HepG2 (cell line): ENCODE results near the gene RIPK1. TPM values are rescaled to one million over a fixed set of nuclear protein-coding genes. Genes with fewer than 3 reads are reported as not detected.
A peak's percentile ranks its signal among the peaks of the same experiment; 100 is the strongest.

Source experiments
- BRD4 ChIP-seq: sonication (generic); formaldehyde crosslinking; IDR thresholded peaks from 2 replicates; pipeline ENCODE4 v1.4.0; 2020; ENCODE audit warnings: missing genetic modification reagents
- DPF2 ChIP-seq: sonication (generic); formaldehyde crosslinking; IDR thresholded peaks from 2 replicates; pipeline ENCODE4 v1.4.0; 2020; ENCODE audit warnings: mild to moderate bottlenecking, low read depth, missing genetic modification reagents, borderline replicate concordance
- KDM3A ChIP-seq: IDR thresholded peaks from 2 replicates; pipeline ENCODE4 v1.6.1; 2018; ENCODE audit warnings: low read depth, missing compliant biosample characterization
- NFKBIZ ChIP-seq: IDR thresholded peaks from 2 replicates; pipeline ENCODE4 v1.6.1; 2018; ENCODE audit warnings: missing genetic modification reagents, missing compliant biosample characterization
- RERE ChIP-seq: IDR thresholded peaks from 2 replicates; pipeline ENCODE4 v1.6.1; 2016; ENCODE audit warnings: low read depth, missing genetic modification reagents, missing compliant biosample characterization
- SP2 ChIP-seq: sonication (generic); formaldehyde crosslinking; IDR thresholded peaks from 2 replicates; pipeline ENCODE4 v1.5.1; 2020; ENCODE audit warnings: mild to moderate bottlenecking, missing genetic modification reagents
- THRA ChIP-seq: sonication (generic); formaldehyde crosslinking; IDR thresholded peaks from 2 replicates; pipeline ENCODE4 v1.4.0; 2020; ENCODE audit warnings: missing genetic modification reagents, borderline replicate concordance
- ZNF354B ChIP-seq: sonication (generic); formaldehyde crosslinking; IDR thresholded peaks from 2 replicates; pipeline ENCODE4 v1.8.0; 2022; ENCODE audit warnings: mild to moderate bottlenecking, missing genetic modification reagents
- ZNF567 ChIP-seq: sonication (generic); formaldehyde crosslinking; IDR thresholded peaks from 2 replicates; pipeline ENCODE4 v1.8.1; 2023; ENCODE audit warnings: mild to moderate bottlenecking, missing genetic modification reagents, borderline replicate concordance
- ZNF644 ChIP-seq: IDR thresholded peaks from 2 replicates; pipeline ENCODE4 v1.6.1; 2016; ENCODE audit warnings: low read depth
- ZNF75D ChIP-seq: sonication (generic); formaldehyde crosslinking; IDR thresholded peaks from 2 replicates; pipeline ENCODE4 v1.8.1; 2023; ENCODE audit warnings: missing genetic modification reagents, mild to moderate bottlenecking, borderline replicate concordance
- ZNF879 ChIP-seq: sonication (generic); formaldehyde crosslinking; IDR thresholded peaks from 2 replicates; pipeline ENCODE4 v1.8.1; 2023; ENCODE audit warnings: missing genetic modification reagents
- ZSCAN29 ChIP-seq: sonication (generic); formaldehyde crosslinking; conservative IDR thresholded peaks from 2 replicates; pipeline ENCODE4 v1.4.0; 2020; ENCODE audit warnings: mild to moderate bottlenecking, missing genetic modification reagents
- polyA plus RNA-seq, 8 experiments: library from polyadenylated mRNA; depleted of rRNA in 3 of 8; stranded (reverse) in 7 of 8; unstranded in 1 of 8; fragments of >200 nt; fragmentation: Illumina TruSeq in 4 of 8; extraction: Trizol in 4 of 8; gene quantifications; 2 replicates each; pipeline versions ENCODE4 v1.2.1 to v1.2.3, GENCODE V29; 2011 to 2016; ENCODE audit warnings: low read depth in 4 of 8, missing spikeins in 1 of 8, mixed read lengths in 1 of 8; ENCODE audit not compliant: insufficient read depth in 1 of 8
- total RNA-seq, 5 experiments: library from RNA; depleted of rRNA; stranded (reverse); fragments of >200 nt; fragmentation: Illumina TruSeq; extraction: Trizol; gene quantifications; 2 replicates each; pipeline ENCODE4 v1.2.3, GENCODE V29; 2016; ENCODE audit warnings: low read depth in 1 of 5
- TF ChIP-seq, protein P1 (sequence below), 2 experiments: IDR thresholded peaks; 2 replicates each; pipeline ENCODE4 v1.6.1; 2011 to 2012; ENCODE audit warnings: low read length in 2 of 2, borderline replicate concordance in 1 of 2, low read depth in 1 of 2, mild to moderate bottlenecking in 1 of 2, moderate library complexity in 1 of 2
- TF ChIP-seq, protein P2 (sequence below): sonication (generic); formaldehyde crosslinking; IDR thresholded peaks from 2 replicates; pipeline ENCODE4 v1.9.0; 2021; ENCODE audit warnings: missing genetic modification reagents, borderline replicate concordance
- TF ChIP-seq, protein P3 (sequence below): sonication (generic); formaldehyde crosslinking; IDR thresholded peaks from 2 replicates; pipeline ENCODE4 v1.5.0; 2020; ENCODE audit warnings: missing genetic modification reagents, mild to moderate bottlenecking, borderline replicate concordance

The RIPK1 gene
- total and polyA plus RNA-seq, 2 of the 13 experiments (the other 11 are each of a cell fraction or from before 2014, with no cell fraction given): 9.0 to 10.3 TPM

GRCh38 chr6:3139090-3139903, 71.0 kb downstream of the RIPK1 start (continued):
- TF ChIP-seq, protein P1, sequence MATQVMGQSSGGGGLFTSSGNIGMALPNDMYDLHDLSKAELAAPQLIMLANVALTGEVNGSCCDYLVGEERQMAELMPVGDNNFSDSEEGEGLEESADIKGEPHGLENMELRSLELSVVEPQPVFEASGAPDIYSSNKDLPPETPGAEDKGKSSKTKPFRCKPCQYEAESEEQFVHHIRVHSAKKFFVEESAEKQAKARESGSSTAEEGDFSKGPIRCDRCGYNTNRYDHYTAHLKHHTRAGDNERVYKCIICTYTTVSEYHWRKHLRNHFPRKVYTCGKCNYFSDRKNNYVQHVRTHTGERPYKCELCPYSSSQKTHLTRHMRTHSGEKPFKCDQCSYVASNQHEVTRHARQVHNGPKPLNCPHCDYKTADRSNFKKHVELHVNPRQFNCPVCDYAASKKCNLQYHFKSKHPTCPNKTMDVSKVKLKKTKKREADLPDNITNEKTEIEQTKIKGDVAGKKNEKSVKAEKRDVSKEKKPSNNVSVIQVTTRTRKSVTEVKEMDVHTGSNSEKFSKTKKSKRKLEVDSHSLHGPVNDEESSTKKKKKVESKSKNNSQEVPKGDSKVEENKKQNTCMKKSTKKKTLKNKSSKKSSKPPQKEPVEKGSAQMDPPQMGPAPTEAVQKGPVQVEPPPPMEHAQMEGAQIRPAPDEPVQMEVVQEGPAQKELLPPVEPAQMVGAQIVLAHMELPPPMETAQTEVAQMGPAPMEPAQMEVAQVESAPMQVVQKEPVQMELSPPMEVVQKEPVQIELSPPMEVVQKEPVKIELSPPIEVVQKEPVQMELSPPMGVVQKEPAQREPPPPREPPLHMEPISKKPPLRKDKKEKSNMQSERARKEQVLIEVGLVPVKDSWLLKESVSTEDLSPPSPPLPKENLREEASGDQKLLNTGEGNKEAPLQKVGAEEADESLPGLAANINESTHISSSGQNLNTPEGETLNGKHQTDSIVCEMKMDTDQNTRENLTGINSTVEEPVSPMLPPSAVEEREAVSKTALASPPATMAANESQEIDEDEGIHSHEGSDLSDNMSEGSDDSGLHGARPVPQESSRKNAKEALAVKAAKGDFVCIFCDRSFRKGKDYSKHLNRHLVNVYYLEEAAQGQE (IDR thresholded peaks at IDR 0.05; ENCODE audit: borderline replicate concordance in 1 of 2, low read depth in 1 of 2, low read length in 2 of 2): peak in 1 of 2 experiments; percentile 34; a peak in 1 of 4 replicates
- TF ChIP-seq ZNF75D (CRISPR knock-in tag) (no peak), ZNF567 (peak; percentile 61; the same call in 1 of the 2 replicates), KDM3A (CRISPR knock-in tag) (peak; percentile 80; the same call in 1 of the 2 replicates), SP2 (CRISPR knock-in tag) (no peak), RERE (CRISPR knock-in tag) (peak; percentile 80), ZNF354B (CRISPR knock-in tag) (no peak), DPF2 (CRISPR knock-in tag) (peak; percentile 83; the same call in 1 of the 2 replicates), ZNF879 (CRISPR knock-in tag) (no peak), ZNF644 (peak; percentile 38; the same call in 1 of the 2 replicates), THRA (peak; percentile 100), ZSCAN29 (CRISPR knock-in tag) (no peak), NFKBIZ (peak; percentile 88), BRD4 (no peak)
- TF ChIP-seq, protein P2, sequence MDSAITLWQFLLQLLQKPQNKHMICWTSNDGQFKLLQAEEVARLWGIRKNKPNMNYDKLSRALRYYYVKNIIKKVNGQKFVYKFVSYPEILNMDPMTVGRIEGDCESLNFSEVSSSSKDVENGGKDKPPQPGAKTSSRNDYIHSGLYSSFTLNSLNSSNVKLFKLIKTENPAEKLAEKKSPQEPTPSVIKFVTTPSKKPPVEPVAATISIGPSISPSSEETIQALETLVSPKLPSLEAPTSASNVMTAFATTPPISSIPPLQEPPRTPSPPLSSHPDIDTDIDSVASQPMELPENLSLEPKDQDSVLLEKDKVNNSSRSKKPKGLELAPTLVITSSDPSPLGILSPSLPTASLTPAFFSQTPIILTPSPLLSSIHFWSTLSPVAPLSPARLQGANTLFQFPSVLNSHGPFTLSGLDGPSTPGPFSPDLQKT (CRISPR knock-in tag): no peak
- TF ChIP-seq, protein P3, sequence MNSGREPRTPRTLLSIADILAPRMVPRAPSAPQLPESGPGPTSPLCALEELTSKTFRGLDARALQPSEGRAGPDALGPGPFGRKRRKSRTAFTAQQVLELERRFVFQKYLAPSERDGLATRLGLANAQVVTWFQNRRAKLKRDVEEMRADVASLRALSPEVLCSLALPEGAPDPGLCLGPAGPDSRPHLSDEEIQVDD (CRISPR knock-in tag): no peak
